ENCODE data around the gene FOXK2.

The FOXK2 gene

DNA sequence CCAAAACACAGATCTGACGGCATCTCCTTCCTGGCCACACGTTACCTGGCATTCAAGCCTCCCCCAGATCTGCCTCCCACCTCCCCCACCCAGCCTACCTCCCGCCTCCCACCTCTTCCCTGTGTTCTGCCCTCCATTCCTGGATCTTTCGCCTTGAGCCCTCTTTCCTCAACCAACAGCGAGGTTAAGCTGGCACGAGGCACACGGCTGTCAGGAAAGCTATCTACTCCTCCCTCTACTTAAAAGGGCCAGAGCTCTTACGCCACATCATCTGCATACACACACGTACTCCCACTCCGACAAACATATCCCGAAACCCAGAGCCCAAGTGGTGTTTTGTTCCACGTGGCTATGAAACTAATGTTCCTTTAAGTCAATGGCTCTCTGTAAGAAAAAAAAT lies 110.7 kb downstream of the FOXK2 start:
- no peak overlapping the region for H3K9ac ChIP-seq (ENCODE audit: low read depth, low read length)
- no peaks in the 10 kb centered on the region for H3K4me1 ChIP-seq (ENCODE audit: control insufficient read depth, insufficient read depth, low read length)
- H3K4me3 ChIP-seq (ENCODE audit: low read depth, low read length), result no peak overlapping the region
- no peaks in the 10 kb centered on the region for H3K9me3 ChIP-seq (ENCODE audit: control insufficient read depth, insufficient read depth, low read length)
- H3K27me3 ChIP-seq (ENCODE audit: control insufficient read depth, insufficient read depth, low read length), result no peaks in the 10 kb centered on the region
- H3K36me3 ChIP-seq (ENCODE audit: control insufficient read depth, insufficient read depth, low read length), result peaks cover 36% of the 10 kb centered on the region

DNA sequence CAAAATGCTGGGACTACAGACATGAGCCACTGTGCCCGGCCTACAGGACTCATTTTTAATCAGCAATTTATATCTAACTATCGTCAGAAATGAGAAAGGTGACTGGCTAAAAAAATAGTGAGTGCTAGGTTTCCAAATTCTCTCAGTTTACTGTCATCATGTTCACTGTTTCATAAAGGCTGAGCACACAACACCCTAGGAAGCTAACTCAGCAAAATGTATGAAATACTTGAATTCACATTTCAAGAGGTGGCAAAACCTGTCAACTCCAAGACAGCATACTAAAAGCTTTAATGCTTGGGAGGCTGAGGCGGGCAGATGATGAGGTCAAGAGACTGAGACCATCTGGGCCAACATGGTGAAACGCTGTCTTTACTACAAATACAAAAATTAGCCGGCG lies 112.0 kb downstream of the FOXK2 start:
- H3K36me3 ChIP-seq (ENCODE audit: control insufficient read depth, insufficient read depth, low read length), result peaks cover 27% of the 10 kb centered on the region
- H3K4me1 ChIP-seq (ENCODE audit: control insufficient read depth, insufficient read depth, low read length), result no peaks in the 10 kb centered on the region
- H3K9ac ChIP-seq (ENCODE audit: low read depth, low read length), result no peak overlapping the region
- H3K4me3 ChIP-seq (ENCODE audit: low read depth, low read length), result no peak overlapping the region
- H3K9me3 ChIP-seq (ENCODE audit: control insufficient read depth, insufficient read depth, low read length), result no peaks in the 10 kb centered on the region
- H3K27me3 ChIP-seq (ENCODE audit: control insufficient read depth, insufficient read depth, low read length), result no peaks in the 10 kb centered on the region

DNA sequence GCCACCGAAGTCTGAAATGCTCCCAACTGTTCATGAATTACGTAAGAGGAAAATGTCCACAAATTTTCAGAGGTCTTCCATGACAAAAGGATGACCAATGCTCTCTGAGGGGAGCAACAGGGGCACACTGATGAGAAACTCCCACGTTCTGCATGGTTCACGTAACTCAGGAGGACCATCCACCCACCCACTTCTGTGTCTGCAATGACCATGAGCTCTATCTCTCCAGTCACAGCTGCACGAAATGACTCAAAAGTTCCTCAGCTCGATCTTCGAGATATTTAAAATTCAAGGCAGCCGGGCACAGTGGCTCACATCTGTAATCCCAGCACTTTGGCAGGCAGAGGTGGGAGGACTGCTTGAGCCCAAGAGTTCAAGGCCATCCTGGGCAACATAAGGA lies 112.9 kb downstream of the FOXK2 start:
- Histone ChIP-seq H3K9ac (ENCODE audit: low read depth, low read length) (no peak overlapping the region), H3K9me3 (ENCODE audit: control insufficient read depth, insufficient read depth, low read length) (no peaks in the 10 kb centered on the region), H3K36me3 (ENCODE audit: control insufficient read depth, insufficient read depth, low read length) (peaks cover 22% of the 10 kb centered on the region), H3K27me3 (ENCODE audit: control insufficient read depth, insufficient read depth, low read length) (no peaks in the 10 kb centered on the region), H3K4me1 (ENCODE audit: control insufficient read depth, insufficient read depth, low read length) (no peaks in the 10 kb centered on the region), H3K4me3 (ENCODE audit: low read depth, low read length) (no peak overlapping the region)

DNA sequence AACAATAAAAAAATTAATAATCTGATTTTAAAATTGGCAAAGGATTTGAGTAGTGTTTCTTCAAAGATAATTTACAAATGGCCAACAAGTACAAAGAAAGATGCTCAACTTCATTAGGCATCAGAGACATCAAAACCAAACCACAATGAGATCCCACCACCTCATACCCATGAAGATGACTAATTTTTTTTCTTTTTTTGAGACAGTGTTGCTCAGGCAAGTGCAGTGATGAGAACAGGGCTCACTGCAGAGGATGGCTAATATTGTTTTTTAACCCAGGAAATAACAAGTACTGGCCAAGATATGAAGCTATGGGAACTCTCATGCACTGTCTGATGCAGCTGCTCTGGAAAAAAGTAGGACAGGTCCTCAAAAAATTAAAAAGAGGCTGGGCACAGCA lies 113.8 kb downstream of the FOXK2 start:
- Histone ChIP-seq H3K4me1 (ENCODE audit: control insufficient read depth, insufficient read depth, low read length) (no peaks in the 10 kb centered on the region), H3K9ac (ENCODE audit: low read depth, low read length) (no peak overlapping the region), H3K9me3 (ENCODE audit: control insufficient read depth, insufficient read depth, low read length) (no peaks in the 10 kb centered on the region), H3K27me3 (ENCODE audit: control insufficient read depth, insufficient read depth, low read length) (no peaks in the 10 kb centered on the region), H3K4me3 (ENCODE audit: low read depth, low read length) (no peak overlapping the region), H3K36me3 (ENCODE audit: control insufficient read depth, insufficient read depth, low read length) (peaks cover 20% of the 10 kb centered on the region)

DNA sequence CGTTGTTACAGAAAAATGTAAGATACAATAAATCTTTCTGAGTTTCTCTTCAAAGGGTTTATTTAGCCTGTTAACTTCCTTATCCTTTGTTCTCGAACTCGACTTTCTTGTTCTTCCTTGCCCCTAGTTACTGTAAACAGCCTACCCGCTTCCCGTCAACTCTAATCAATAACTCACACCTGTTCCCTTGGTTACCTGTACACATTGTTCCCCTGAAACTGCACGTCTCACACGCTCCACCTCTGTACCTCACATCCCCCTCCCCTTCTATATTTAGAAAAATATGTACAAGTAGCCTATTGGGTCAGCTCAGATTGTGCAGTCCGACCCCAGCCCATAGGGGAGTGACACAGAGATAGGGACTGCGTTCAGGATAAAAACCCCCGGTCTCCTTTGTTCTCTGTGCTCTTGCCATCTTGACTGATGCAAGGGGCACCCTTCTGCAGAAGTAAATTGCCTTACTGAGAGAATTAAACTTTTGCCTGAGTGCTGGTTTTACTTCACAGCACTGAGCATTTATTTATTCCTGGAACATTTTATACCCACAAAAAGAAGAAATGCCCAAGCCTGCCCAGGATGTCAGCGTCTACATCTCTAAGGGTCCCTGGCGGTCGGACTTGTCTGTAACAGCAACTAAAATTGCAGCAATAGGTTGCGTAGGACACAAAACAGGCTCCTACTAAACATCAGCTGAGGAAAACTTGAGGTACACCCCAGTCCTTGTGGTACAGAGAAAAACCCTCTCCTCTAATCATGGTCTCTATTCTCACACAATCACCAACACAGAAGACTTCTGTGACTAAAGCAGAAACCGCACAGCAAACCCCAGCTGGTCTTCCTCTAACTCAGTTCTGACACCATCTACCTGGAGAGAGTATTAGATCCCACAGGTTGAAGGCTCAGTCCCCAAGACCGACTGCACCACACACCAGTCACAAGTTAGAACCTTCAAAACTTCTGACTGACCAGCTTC lies 117.4 kb downstream of the FOXK2 start:
- Histone ChIP-seq H3K4me3 (ENCODE audit: low read depth, low read length) (no peak overlapping the region), H3K36me3 (ENCODE audit: control insufficient read depth, insufficient read depth, low read length) (peaks cover 16% of the 10 kb centered on the region), H3K27me3 (ENCODE audit: control insufficient read depth, insufficient read depth, low read length) (no peaks in the 10 kb centered on the region), H3K9ac (ENCODE audit: low read depth, low read length) (no peak overlapping the region), H3K9me3 (ENCODE audit: control insufficient read depth, insufficient read depth, low read length) (no peaks in the 10 kb centered on the region), H3K4me1 (ENCODE audit: control insufficient read depth, insufficient read depth, low read length) (no peaks in the 10 kb centered on the region)

DNA sequence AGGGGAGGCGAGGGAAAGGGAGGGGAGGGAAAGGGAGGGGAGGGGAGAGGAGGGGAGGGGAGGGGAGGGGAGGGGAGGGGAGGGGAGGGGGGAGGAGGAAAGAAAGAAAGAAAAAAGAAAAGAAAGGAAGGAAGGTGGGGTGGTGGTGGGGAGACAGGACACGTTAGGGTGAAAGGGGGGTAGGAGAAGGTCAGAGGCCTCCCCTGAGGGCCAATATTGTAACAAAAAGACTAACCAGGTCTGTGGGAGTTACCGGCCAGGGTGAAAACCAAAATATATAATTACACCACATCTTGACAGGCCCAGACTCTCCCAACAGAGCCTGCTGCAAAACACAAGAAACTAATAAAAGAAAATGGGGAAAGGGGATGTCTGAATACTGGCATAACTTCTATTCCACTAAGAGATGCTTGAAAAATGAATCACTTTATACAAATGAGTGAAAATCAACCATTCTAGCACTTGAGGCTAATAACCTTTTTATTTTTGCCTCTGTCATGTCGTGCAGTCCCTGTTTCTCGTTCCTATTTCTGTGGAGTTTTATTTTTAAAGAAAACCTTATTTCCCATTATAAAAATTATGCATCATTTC lies 118.7 kb downstream of the FOXK2 start:
- H3K9me3 ChIP-seq (ENCODE audit: control insufficient read depth, insufficient read depth, low read length), result no peaks in the 10 kb centered on the region
- H3K9ac ChIP-seq (ENCODE audit: low read depth, low read length), result no peak overlapping the region
- H3K27me3 ChIP-seq (ENCODE audit: control insufficient read depth, insufficient read depth, low read length), result no peaks in the 10 kb centered on the region
- H3K36me3 ChIP-seq (ENCODE audit: control insufficient read depth, insufficient read depth, low read length), result peaks cover 22% of the 10 kb centered on the region
- no peaks in the 10 kb centered on the region for H3K4me1 ChIP-seq (ENCODE audit: control insufficient read depth, insufficient read depth, low read length)
- H3K4me3 ChIP-seq (ENCODE audit: low read depth, low read length), result no peak overlapping the region

DNA sequence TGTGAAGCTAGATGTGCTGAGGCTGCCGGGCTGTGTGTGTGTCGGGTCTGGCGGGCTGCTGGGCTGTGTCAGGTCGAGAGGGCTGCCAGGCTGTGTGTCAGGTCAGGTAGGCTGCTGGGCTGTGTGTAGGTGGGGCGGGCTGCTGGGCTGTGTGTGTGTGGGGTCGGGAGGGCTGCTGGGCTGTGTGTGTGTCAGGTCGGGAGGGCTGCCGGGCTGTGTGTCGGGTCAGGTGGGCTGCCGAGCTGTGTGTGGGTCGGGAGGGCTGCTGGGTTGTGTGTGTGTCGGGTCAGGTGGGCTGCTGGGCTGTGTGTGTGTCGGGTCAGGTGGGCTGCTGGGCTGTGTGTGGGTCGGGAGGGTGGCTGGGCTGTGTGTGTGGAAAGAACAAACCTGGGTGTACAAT lies 120.1 kb downstream of the FOXK2 start:
- H3K4me3 ChIP-seq (ENCODE audit: low read depth, low read length), result no peak overlapping the region
- H3K36me3 ChIP-seq (ENCODE audit: control insufficient read depth, insufficient read depth, low read length), result peaks cover 20% of the 10 kb centered on the region
- H3K9ac ChIP-seq (ENCODE audit: low read depth, low read length), result no peak overlapping the region
- H3K4me1 ChIP-seq (ENCODE audit: control insufficient read depth, insufficient read depth, low read length), result no peaks in the 10 kb centered on the region
- no peaks in the 10 kb centered on the region for H3K9me3 ChIP-seq (ENCODE audit: control insufficient read depth, insufficient read depth, low read length)
- H3K27me3 ChIP-seq (ENCODE audit: control insufficient read depth, insufficient read depth, low read length), result no peaks in the 10 kb centered on the region

DNA sequence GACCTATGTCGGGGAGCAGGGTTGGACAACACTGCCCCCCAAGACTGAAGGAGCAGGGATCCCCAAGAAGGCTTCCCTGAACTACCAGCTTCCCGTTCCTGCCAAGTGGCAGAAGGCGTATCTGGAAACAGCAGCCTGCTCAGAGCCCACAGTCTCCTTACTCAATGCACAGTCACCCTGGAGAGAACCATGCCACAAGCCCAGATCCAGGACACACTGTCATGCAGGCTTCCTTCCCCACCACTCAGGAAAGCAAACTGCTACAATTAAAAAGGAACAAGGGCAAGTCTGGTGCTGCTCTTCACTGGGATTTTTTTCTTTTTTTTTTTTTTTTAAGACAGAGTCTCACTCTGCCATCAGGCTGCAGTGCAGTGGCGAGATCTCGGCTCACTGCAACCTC lies 120.5 kb downstream of the FOXK2 start:
- H3K4me3 ChIP-seq (ENCODE audit: low read depth, low read length), result no peak overlapping the region
- no peaks in the 10 kb centered on the region for H3K9me3 ChIP-seq (ENCODE audit: control insufficient read depth, insufficient read depth, low read length)
- H3K4me1 ChIP-seq (ENCODE audit: control insufficient read depth, insufficient read depth, low read length), result no peaks in the 10 kb centered on the region
- no peaks in the 10 kb centered on the region for H3K27me3 ChIP-seq (ENCODE audit: control insufficient read depth, insufficient read depth, low read length)
- H3K36me3 ChIP-seq (ENCODE audit: control insufficient read depth, insufficient read depth, low read length), result peaks cover 20% of the 10 kb centered on the region
- no peak overlapping the region for H3K9ac ChIP-seq (ENCODE audit: low read depth, low read length)

DNA sequence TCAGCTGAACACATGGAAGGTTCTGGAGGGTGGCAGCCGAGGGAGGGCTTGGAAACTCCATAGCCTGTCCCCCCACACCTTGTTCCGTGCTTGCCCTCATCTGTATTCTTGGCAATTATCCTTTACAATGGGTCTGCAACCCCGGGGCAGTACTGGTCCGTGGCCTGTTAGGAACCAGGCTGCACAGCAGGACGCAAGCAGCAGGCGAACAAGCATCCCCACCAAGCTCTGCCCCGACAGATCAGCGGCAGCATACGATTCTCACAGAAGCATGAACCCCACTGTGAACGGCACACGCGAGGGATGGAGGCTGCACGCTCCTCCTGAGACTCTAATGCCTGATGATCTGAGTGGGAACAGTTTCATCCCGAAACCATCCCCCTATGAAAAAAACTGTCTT lies 122.5 kb downstream of the FOXK2 start:
- H3K9me3 ChIP-seq (ENCODE audit: control insufficient read depth, insufficient read depth, low read length), result no peaks in the 10 kb centered on the region
- H3K9ac ChIP-seq (ENCODE audit: low read depth, low read length), result no peak overlapping the region
- no peaks in the 10 kb centered on the region for H3K27me3 ChIP-seq (ENCODE audit: control insufficient read depth, insufficient read depth, low read length)
- H3K36me3 ChIP-seq (ENCODE audit: control insufficient read depth, insufficient read depth, low read length), result peaks cover 20% of the 10 kb centered on the region
- H3K4me1 ChIP-seq (ENCODE audit: control insufficient read depth, insufficient read depth, low read length), result no peaks in the 10 kb centered on the region
- no peak overlapping the region for H3K4me3 ChIP-seq (ENCODE audit: low read depth, low read length)

DNA sequence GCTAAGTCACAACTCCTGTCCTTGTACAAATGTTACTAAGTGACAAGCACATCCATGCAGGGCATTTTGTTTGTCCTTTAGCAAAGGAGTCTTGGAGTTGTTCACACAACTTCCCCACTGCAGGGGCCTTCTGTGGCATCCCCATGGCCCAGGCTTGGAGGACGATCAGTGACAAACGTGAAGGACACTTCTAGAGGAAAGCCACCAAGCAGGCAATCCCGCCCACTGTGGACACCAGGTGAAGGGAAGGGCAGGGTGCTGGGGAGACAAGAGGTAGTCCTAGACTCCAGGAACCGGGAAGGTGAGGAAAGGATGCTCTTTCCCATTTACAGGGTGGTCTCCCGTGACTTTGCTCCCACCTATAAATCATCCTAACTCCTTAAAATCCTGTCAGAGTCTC lies 124.6 kb downstream of the FOXK2 start:
- Histone ChIP-seq H3K27me3 (ENCODE audit: control insufficient read depth, insufficient read depth, low read length) (no peaks in the 10 kb centered on the region), H3K4me3 (ENCODE audit: low read depth, low read length) (no peak overlapping the region), H3K9me3 (ENCODE audit: control insufficient read depth, insufficient read depth, low read length) (no peaks in the 10 kb centered on the region), H3K9ac (ENCODE audit: low read depth, low read length) (no peak overlapping the region), H3K36me3 (ENCODE audit: control insufficient read depth, insufficient read depth, low read length) (peaks cover 20% of the 10 kb centered on the region), H3K4me1 (ENCODE audit: control insufficient read depth, insufficient read depth, low read length) (no peaks in the 10 kb centered on the region)

DNA sequence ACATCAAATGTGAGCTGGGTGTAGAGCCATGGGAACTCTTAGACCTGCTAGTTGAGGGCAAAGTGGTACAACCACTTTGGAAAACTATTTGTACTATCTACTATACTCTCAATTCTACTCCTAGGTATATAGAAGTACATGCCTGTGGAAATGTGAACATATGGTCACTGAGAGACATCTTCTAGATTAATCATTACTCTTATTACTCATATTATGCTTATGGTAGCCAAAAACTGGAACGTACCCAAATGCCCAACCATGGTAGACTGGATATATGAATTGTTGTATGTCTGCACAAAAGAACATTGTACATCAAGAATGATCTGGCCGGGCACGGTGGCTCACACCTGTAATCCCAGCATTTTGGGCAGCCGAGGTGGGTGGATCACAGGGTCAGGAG lies 126.0 kb downstream of the FOXK2 start:
- no peaks in the 10 kb centered on the region for H3K4me1 ChIP-seq (ENCODE audit: control insufficient read depth, insufficient read depth, low read length)
- H3K9me3 ChIP-seq (ENCODE audit: control insufficient read depth, insufficient read depth, low read length), result no peaks in the 10 kb centered on the region
- H3K36me3 ChIP-seq (ENCODE audit: control insufficient read depth, insufficient read depth, low read length), result peaks cover 10% of the 10 kb centered on the region
- no peak overlapping the region for H3K4me3 ChIP-seq (ENCODE audit: low read depth, low read length)
- no peak overlapping the region for H3K9ac ChIP-seq (ENCODE audit: low read depth, low read length)
- no peaks in the 10 kb centered on the region for H3K27me3 ChIP-seq (ENCODE audit: control insufficient read depth, insufficient read depth, low read length)

DNA sequence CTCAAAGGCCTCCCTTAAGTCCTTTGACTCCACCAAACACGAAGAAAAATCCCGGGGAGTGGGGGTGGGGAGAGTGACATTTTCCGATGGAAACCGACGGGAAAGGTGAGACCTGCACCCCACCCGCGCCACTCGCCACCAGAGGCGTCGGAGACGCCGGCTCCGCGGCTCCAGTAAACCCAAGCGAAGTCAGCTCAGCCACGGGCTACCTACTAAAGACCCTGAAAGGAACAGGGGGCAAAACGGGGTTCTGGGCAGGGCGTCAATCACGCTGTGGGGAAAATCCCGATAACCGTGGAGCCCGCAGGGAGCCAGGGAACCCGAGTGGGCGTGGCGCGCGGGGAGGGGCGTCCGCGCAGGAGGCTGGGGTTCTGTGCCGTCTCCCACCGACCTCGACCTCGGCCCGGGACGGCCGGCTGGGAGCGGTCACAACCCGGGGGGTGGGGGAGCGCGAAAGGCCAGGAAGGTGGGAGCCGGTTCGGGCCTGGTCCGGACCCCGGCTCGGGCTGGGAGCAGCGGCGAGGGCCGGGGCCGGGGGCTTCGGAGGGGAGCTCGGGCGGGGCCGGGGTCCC lies 128.1 kb downstream of the FOXK2 start:
- Histone ChIP-seq H3K9ac (ENCODE audit: low read depth, low read length) (peak overlapping the region; percentile 85), H3K4me1 (ENCODE audit: control insufficient read depth, insufficient read depth, low read length) (no peaks in the 10 kb centered on the region), H3K36me3 (ENCODE audit: control insufficient read depth, insufficient read depth, low read length) (no peaks in the 10 kb centered on the region), H3K27me3 (ENCODE audit: control insufficient read depth, insufficient read depth, low read length) (no peaks in the 10 kb centered on the region), H3K4me3 (ENCODE audit: low read depth, low read length) (peak overlapping the region; percentile 78), H3K9me3 (ENCODE audit: control insufficient read depth, insufficient read depth, low read length) (no peaks in the 10 kb centered on the region)
